GM18858 (cell line): ENCODE measurements around the gene TSPAN14.
"Not testable (repeated sequence)": the region's sequence is repeated elsewhere in the genome, so short reads cannot be mapped to it uniquely, and the experiment has no call there.

ENCODE experiments used
- ATAC-seq: cut with Tn5 transposase; IDR thresholded peaks from one replicate; pipeline ENCODE4 v1.9.1; 2021; ENCODE audit not compliant: unreplicated experiment

Gene TSPAN14

DNA sequence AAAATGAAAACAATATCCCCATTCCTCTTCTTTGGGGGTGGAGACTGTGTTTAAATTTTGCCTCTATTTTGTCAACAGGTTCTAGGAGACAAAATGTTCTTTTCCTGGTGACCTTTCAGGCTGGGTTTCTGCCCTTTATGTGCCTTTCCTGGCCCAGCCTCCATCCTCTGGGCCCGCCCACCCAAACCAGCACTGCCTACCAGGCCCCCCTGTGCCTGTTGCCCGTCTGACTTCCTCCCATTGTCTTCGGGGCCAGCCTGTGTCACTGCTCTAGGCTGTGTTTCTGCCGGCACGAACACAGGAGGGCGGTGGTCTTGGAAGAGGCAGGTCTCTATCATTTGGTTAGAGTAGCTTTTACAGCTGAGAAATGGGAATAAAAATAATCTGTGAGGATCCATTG is 13.9 kb downstream of the TSPAN14 start:
- no peak for ATAC-seq

DNA sequence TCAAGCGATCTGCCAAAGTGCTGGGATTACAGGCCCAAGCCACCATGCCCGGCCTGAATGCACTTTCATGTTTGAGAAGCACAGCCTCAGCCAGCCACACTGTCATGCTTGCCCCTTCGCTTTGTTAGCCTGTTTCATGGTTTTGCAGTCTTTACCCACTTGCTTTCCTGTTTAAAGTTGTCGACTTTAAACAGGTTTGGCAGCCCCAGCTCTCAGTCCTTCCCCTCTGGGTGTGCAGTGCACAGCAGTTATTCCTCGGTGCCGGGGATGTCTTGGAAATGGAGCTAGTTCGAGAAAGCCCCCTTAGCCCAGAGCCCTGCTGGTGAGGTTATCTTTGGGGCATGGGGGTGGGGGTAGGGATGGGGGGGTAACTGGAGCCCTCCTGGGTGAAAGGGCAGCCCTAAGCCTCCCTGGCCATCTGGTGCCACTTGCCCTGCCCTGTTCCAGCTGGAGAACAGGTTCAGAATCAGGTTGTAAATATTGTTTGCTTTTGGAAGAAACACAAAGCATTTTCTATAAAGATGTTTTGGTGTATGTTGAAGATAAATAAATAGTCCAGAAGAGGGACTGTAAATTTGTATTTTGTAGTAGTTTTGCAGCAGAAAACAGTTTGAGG is 14.8 kb downstream of the TSPAN14 start:
- ATAC-seq, result no peak

DNA sequence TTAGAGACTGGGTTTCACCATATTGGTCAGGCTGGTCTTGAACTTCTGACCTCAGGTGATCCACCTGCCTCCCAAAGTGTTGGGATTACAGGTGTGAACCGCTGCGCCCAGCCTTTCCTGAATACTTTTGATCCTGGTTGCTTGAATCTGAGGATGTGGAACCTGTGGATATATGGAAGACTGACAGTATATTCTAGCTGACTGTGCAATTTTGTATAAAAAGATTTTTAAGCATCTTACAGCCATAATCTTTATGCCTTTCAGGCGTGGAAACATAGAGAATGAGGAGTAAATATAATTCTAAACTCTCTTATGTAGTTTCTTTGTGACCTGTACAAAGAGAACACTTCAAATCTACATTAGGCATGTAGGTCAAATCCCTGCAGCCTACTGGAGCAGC is 16.2 kb downstream of the TSPAN14 start:
- ATAC-seq, result no peak

DNA sequence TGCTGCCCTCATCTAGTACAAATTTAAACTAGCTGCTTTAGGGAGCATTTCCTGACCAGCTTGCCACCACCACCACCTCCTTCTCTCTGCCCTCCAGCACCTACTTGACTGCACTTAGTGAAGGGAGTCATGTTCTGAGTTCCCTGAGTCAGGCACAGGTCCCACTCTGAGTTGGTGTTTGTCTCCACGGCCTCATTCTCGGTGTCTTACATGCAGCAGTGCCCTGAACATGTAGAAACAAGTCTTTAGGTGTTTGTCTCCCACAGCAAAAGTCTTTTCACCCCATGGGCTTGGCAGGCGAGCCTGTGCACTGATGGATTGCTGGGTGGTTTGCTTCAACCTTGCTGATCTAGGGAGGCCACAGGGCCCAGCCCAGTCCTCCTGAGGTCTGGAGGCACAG is 16.9 kb downstream of the TSPAN14 start:
- no peak for ATAC-seq

DNA sequence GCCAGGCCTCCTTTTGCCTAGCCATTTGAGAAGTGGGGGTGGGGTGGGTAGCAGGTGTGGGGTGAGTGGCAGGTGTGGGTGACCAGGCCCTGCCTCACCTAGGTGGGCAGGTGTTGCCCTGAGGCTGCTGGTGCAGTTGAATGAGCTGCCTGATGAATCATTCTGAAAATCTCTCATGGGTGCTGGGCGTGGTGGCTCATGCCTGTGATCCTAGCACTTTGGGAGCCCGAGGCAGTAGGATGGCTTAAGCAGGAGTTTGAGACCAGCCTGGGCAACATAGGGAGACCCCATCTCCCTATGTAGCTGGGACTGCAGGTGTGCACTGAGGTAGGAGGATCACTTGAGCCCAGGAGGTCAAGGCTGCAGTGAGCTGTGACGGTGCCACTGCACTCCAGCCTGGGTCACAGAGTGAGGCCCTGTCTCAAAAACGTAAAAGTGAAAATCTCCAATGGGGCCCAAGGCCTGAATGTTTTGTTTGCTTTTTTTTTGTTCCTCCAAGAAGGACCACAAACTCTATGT is 17.7 kb downstream of the TSPAN14 start:
- ATAC-seq, result peak; percentile 39

DNA sequence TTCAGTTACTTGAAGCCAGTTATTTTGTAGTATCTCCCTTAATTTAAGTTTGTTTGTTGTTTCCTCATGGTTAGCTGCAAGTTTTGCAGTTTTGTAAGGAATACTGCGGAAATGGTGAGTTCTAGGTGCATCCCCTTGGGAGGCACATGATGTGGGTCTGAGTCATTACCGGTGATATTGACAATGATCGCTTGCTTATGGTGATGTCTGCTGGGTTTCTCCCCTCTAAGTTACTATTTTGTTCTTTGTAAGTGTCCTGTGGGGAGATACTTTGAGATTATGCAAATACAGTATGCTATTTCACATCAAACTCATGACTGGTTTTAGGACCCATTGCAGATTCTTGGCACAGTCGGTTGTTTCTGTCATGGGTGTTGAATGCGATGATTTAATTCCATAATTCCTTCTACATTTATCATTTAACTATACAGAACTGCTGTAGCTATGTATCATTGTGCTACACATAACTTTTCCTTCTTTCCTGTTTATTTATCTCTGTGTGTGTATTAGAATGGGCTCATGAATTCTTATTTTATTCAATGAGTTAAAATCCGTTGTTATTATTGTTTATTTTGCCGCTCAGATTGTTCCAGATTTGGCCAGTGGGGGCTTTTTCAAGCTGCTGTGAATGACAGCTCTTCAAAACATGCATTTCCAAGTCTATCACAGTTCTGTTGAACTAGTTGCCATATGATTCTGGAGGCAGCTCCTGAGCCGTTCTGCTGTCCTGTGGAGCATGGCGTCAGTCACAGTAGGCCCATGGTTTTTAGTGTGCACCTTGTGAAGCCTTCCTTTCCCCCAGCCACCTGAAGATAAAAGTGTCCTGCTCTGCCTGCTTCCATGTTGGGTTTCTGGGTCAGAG is 18.4 kb downstream of the TSPAN14 start:
- peak; percentile 95 for ATAC-seq

DNA sequence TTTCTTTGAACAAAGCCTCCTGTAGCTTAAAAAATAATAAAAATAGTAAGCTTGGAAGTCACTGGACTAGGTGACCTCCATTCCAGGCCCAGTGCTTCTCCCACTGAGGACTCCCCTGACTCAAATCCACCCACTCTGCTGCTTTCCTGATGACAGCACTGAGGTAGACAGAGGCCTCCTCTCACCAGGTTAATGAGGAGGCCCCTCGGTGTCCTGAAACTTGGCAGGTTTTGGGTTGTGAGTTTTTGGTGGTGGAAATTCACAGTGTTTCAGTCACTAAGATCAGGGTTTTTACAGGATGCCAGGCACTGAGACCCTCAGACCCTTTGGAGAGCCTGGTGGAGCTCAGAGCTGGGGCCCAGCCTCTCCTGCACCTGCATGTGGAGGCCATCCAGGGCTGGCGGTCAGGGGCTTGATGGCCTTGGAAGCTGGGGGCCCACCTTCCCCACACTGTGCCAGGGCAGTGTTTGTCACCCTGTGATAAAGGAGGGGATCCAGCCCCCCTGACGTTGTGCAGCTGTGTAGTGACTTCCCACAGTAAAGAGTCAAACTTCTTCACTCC is 19.1 kb downstream of the TSPAN14 start:
- no peak for ATAC-seq

DNA sequence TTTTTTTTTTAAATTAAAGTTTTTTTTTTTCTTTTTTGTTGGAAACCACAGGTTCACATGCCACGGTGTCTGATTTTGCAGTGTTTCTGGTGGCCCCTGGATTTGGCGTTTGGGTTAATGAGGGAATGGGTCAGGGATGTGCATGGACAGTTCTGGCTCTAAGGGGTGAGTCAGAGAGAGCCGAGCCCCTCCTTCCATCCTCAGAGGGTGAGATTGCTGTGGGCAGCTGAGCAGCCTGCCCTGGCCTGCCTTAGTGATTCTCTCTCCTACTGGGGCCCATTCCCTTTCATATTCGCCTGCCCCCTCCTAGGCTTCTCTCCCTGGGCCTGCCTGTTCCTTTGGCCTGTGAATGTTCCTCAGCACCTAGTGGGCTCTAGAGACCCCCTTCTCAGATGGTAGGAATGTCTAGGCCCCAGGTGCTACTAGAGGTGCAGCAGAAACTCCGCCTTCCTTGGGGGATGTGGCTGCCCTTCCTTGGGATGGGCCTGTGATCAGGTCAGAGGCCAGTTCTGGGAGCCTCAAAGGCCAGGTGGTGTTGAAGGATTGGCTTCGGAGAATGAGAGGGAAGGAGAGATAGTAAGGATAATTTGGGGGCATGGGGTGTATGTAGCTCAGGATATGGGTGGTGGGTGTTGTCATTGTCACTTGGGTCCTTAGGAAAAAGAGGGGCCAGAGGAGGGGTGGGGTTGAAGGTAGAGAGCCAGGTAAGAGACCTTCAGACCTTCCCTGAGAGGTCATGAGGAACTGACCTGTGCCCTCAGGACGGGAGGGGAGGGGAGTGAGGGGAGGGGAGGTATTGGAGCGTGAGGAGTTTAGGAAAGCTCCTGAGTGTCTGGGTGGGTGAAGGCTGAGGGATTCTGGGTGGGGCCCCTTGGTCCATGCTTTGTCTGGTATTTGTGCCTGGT is 19.8 kb downstream of the TSPAN14 start:
- no peak for ATAC-seq

DNA sequence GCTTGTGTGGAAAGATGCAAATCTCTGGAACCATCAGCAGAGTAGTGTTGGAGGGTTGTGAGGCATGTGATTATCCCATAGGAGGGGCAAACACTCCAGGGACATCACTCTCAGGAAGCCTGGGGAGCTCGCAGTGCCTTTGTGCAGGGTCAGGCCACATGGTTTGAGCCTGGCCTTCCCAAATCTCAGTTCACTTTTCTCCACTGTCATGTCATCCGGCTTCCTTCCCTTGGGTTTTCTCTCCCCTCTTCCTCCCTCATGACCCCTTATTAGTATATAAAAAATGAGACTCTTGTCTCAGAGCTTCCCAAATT is 20.4 kb downstream of the TSPAN14 start:
- ATAC-seq, result no peak

DNA sequence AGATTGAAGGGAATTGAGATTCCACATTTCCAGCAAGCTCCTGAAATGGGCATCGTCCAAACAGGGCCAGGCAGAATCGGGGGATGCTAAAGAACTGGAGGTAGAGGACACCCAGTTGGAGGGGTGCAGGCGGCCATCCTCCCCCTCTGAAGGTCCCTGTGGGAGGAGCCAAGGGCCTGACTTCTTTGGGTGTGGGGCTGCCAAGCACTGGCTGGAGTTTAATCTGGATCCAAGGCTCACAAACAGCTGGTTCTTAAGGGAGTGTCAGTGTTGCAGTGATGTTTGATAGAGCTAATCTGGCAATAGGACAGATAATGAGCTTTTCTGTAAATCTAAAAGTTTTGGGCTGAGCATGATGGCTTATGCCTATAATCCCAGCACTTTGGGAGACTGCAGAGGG is 20.8 kb downstream of the TSPAN14 start:
- no peak for ATAC-seq

DNA sequence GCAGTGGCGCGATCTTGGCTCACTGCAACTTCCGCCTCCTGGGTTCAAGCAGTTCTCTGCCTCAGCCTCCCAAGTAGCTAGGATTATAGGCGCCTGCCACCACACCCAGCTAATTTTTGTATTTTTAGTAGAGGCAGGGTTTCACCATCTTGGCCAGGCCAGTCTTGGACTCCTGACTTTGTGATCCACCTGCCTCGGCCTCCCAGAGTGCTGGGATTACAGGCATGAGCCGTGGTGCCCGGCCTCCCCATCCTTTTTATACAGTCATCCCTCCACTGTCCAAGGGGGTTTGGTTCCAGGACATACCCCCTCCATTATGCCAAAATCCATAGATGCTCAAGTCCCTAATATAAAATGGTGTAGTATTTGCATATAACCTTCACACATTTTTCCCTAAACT is 21.5 kb downstream of the TSPAN14 start:
- ATAC-seq, result not testable (repeated sequence)

DNA sequence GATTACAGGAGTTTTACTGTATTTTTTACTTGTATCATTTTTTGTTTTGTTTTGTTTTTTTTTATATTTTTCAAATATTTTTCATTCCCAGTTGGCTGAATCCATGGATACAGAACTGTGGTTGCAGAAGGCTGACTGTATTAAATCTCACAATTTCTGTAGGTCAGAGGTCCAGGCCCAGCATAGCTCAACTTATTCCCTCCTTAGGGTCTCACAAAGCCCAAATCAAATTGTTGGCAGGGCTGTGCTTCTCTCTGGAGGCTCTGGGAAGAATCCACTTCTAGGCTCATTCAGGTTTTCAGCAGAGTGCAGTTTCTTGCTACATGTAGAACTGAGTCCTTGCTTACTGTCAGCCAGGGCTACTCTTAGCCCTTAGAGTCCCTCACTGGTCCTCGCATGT is 22.6 kb downstream of the TSPAN14 start:
- no peak for ATAC-seq

DNA sequence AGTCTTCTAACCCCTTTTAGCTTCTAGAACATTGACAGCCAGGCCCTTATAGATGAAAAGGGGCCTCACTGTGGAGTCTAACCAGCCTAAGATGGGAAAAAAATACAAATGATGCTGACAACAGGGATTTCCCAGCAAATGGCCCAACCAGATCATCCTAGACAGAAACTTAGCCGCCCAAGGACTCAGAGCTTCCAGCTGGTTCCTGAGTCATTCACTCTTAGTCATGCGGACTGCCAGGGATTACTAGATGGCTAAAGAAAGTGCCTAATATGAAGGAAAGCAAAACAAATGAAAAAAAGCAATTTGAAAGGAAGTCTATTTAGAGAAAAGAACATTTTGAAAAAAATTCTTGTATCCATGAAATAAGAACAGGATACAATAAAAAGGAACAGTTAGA is 23.7 kb downstream of the TSPAN14 start:
- ATAC-seq, result no peak

DNA sequence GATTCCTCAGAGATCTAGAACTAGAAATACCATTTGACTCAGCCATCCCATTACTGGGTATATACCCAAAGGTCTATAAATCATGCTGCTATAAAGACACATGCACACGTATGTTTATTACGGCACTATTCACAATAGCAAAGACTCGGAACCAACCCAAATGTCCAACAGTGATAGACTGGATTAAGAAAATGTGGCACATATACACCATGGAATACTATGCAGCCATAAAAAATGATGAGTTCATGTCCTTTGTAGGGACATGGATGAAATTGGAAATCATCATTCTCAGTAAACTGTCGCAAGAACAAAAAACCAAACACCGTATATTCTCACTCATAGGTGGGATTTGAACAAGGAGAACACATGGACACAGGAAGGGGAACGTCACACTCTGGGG is 26.3 kb downstream of the TSPAN14 start:
- not testable (repeated sequence) for ATAC-seq

DNA sequence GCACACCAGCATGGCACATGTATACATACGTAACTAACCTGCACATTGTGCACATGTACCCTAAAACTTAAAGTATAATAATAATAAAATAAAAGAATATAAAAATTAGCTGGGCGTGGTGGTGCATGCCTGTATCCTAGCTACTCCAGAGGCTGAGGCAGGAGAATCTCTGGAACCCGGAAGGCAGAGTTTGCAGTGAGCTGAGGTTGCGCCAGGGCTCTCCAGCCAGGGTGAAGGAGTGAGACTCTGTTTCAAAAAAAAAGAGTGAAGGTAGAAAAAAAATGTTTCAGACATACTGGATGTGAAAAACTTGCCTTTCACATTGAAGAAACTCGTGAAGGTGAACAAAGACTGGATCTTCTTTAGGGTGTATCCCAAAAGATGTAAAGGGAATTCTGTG is 26.7 kb downstream of the TSPAN14 start:
- no peak for ATAC-seq

DNA sequence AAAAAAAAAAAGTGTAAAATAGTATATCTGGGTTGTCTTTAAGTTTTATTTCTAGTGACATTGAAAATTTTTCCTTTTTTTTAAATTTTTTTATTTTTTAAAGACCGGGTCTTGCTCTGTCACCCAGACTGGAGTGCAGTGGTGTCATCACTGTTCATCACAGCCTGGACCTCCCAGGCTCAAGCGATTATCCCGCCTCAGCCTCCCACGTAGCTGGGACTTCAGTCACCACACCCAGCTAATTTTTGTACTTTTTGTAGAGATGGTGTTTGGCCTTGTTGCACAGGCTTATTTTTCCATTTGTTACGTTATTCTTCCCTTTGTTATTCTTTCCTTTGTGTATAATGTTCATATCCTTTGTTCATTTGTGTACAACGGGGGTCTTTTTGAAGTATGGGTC is 30.1 kb downstream of the TSPAN14 start:
- no peak for ATAC-seq

DNA sequence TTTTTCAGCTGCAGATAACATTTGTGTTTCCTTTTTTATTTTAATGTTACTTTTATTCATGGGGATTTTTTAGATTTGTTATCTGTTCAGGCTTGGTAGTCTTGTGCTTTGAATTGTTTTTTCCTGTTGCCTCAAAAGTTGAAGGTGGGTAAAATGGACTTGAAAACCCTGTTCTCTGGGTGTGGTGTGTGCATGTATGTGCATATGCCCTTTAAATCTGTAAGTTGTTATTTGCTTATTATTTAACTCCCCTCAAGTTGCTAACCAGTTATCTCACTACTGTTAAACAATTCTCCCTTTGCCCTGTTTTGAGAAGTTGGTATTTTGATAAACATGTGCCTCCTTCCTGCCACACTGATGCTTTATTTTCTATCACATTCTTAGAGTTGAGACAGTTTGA is 30.6 kb downstream of the TSPAN14 start:
- ATAC-seq, result no peak

DNA sequence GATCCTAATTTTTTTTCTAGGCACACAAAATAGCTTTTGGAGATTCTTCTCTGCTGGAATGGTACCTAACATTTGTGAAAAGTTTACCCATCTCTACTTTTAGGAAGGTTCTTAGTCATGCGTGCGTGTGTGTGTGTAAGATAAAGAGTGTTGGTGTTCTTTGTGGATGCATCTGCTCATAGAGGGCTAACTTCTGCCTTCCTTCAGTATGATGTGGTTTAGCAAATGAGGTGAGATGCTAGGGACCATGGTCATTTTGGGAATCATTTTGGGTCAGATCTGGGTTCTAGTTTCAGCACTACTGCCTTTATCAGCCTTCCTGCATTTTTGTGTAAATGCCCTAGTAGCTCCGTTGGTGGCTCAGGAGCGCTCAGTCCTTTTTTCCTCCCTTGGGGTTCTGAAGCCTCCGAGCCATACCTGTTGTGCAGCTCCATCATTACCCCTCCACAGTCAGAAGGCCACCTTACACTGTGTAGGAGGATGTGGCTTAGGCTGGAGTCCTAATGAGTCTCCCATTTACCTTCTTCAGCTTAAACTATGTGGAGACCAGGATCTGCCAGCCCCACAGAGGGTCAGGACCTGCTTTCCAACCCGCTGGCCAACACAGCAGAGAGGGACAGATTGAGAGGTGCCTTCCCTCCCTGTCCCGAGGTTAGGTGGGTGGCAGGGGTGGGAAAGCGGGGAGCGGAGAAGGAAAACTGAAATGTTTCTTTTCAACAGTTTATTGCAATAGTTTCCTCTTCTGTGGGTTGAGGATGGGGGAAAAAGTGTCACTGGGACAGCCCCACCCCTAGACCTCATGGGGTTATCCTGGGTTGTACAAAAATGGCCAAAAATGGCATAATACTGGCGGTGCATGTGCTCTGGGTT is 31.2 kb downstream of the TSPAN14 start:
- ATAC-seq, result no peak

DNA sequence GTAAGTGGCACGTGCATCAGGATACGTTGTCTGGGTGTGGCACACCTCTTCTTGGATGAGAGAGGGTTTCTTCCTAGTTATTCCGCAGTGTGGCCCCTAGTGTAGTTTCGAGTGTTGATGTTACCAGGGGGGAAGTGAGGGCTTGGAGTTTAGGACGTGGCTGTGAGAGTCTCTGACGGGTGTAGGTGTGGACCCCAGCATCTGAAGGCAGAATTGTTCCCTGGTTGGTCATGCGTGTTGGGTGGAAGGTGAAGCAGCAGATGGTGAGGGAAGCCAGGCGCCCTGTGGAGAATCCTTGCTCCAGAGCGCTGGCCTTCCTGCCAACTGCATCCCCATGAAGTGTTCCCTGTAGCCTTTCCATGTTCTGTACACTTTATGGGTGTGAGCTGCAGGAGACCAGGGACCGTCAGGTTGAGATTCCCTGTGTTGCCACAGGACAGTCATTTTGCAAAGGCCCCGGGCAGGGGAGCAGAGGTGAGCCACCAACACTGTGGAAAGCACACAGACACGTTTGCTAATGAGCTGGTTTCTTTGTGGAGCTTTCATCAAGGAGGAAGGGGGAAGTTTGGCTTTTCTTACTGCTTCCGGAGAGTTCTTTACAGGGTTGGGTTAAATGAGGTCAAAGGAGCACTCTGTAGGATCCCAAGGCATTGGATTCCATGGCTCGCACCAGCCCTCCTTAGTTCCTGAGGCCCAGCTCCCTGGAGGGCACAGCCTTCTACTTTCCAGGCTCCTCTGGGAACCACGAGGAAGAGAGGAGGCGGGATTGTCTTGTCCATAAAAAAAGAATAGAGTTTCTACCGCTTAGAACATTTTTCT is 32.0 kb downstream of the TSPAN14 start:
- ATAC-seq, result no peak
